HK-2 (cell line): ENCODE data around the gene PTPRN2.

Experiments
- DNase-seq: peaks from one replicate; pipeline ENCODE4 v3.0.0-alpha.2; 2018; ENCODE audit not compliant: unreplicated experiment

Gene PTPRN2

GRCh38 chr7:157975401-157976372 is 611.9 kb downstream of the PTPRN2 start:
- no peak for DNase-seq

- DNase-seq: no peak
Measured at GRCh38 chr7:157974678-157975230, 612.9 kb downstream of the PTPRN2 start.

- DNase-seq: no peak
Measured at GRCh38 chr7:157973971-157974677, 613.5 kb downstream of the PTPRN2 start.

GRCh38 chr7:157972914-157973313 is 614.7 kb downstream of the PTPRN2 start:
- DNase-seq: no peak

GRCh38 chr7:157971501-157971900 is 616.1 kb downstream of the PTPRN2 start:
- DNase-seq: no peak

- DNase-seq: no peak
Measured at GRCh38 chr7:157970744-157971143, 616.9 kb downstream of the PTPRN2 start.

- no peak for DNase-seq
Measured at GRCh38 chr7:157969995-157970394, 617.6 kb downstream of the PTPRN2 start.

- DNase-seq: no peak
Measured at GRCh38 chr7:157966490-157966889, 621.1 kb downstream of the PTPRN2 start.

- no peak for DNase-seq
Measured at GRCh38 chr7:157964521-157964920, 623.1 kb downstream of the PTPRN2 start.

- DNase-seq: no peak
Measured at GRCh38 chr7:157964016-157964415, 623.6 kb downstream of the PTPRN2 start.

- no peak for DNase-seq
Measured at GRCh38 chr7:157963526-157963925, 624.1 kb downstream of the PTPRN2 start.

GRCh38 chr7:157962458-157963306 is 624.9 kb downstream of the PTPRN2 start:
- no peak for DNase-seq

- no peak for DNase-seq
Measured at GRCh38 chr7:157961731-157962457, 625.7 kb downstream of the PTPRN2 start.

GRCh38 chr7:157955348-157955999 is 632.1 kb downstream of the PTPRN2 start:
- DNase-seq: no peak

GRCh38 chr7:157954901-157955300 is 632.7 kb downstream of the PTPRN2 start:
- DNase-seq: no peak

GRCh38 chr7:157952841-157953645 is 634.6 kb downstream of the PTPRN2 start:
- DNase-seq: no peak

GRCh38 chr7:157952050-157952667 is 635.5 kb downstream of the PTPRN2 start:
- DNase-seq: no peak

- no peak for DNase-seq
Measured at GRCh38 chr7:157951300-157952049, 636.1 kb downstream of the PTPRN2 start.
